Measurements from ENCODE around the gene LRTM2.

Gene LRTM2

GRCh38 chr12:1883513-1883912 is 63.1 kb downstream of the LRTM2 start:
- TF ChIP-seq SIN3A (IDR thresholded peaks at IDR 0.05; ENCODE audit: borderline replicate concordance, insufficient read depth, low read length), result no peak
- TF ChIP-seq REST (IDR thresholded peaks at IDR 0.05; ENCODE audit: insufficient read depth in 1 of 2, low read depth in 2 of 2, low read length in 2 of 2), result no peak
- no peak for TF ChIP-seq TAF1 (IDR thresholded peaks at IDR 0.05; ENCODE audit: borderline replicate concordance, insufficient read depth, low read length)
- TF ChIP-seq POLR2AphosphoS5 (IDR thresholded peaks at IDR 0.05; ENCODE audit: low read depth, low read length), result no peak
- no peak for TF ChIP-seq FOXP2 (optimal IDR thresholded peaks at IDR 0.05; ENCODE audit: borderline replicate concordance, extremely low read depth, extremely low read length, insufficient read depth)

DNA sequence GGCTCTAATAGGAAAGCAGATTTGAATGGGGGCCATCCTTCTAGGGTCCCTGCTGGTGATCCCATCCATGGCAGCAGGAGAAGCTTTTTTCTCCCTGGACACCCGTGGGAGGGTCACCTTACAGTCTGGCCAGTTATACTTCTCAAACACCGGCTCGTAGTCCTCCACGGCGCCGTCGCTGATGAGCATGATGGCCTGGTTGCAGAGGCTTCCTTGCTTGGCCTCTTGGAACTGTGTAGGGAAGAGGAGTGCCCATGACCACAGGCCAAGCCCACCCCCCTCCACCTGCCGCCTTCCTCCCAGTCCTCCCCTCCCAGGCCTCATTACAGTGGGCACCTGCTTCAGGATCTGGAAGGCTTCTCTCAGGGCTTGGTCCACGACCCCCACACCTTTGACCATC is 64.3 kb downstream of the LRTM2 start:
- TF ChIP-seq FOXP2 (optimal IDR thresholded peaks at IDR 0.05; ENCODE audit: borderline replicate concordance, extremely low read depth, extremely low read length, insufficient read depth) (no peak), POLR2AphosphoS5 (IDR thresholded peaks at IDR 0.05; ENCODE audit: low read depth, low read length) (no peak)

DNA sequence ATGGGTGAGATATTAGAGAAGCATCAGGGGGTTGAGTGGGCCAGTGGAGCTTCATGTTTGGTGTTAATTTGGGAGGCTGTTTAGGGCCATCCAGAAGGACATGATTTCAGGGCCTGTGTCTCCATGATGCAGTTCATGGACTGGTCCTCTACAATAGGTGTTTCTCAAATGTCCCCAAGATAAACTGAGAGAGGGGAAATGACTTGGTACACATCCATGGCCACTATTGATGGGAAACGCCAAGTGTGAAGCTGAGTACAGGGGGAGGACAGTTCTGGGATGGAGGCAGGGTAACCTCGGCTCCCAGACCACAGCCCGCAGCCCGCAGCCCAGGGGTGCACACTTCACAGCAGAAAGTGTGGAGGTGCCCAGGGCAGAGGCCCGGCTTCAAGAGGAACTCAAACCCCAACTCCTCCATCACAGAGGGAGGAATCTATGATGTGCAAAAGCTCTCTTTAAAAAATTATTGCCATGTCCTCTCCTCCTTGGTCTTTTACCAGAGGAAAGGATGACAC is 64.8 kb downstream of the LRTM2 start:
- TF ChIP-seq POLR2AphosphoS5 (IDR thresholded peaks at IDR 0.05; ENCODE audit: low read depth, low read length), result no peak
- TF ChIP-seq TAF1 (IDR thresholded peaks at IDR 0.05; ENCODE audit: borderline replicate concordance, insufficient read depth, low read length), result no peak
- no peak for TF ChIP-seq SIN3A (IDR thresholded peaks at IDR 0.05; ENCODE audit: borderline replicate concordance, insufficient read depth, low read length)
- TF ChIP-seq REST (IDR thresholded peaks at IDR 0.05; ENCODE audit: insufficient read depth in 1 of 2, low read depth in 2 of 2, low read length in 2 of 2), result no peak
- TF ChIP-seq FOXP2 (optimal IDR thresholded peaks at IDR 0.05; ENCODE audit: borderline replicate concordance, extremely low read depth, extremely low read length, insufficient read depth), result no peak

- TF ChIP-seq TAF1 (IDR thresholded peaks at IDR 0.05; ENCODE audit: borderline replicate concordance, insufficient read depth, low read length) (no peak), POLR2AphosphoS5 (IDR thresholded peaks at IDR 0.05; ENCODE audit: low read depth, low read length) (no peak), FOXP2 (optimal IDR thresholded peaks at IDR 0.05; ENCODE audit: borderline replicate concordance, extremely low read depth, extremely low read length, insufficient read depth) (no peak), SIN3A (IDR thresholded peaks at IDR 0.05; ENCODE audit: borderline replicate concordance, insufficient read depth, low read length) (no peak), REST (IDR thresholded peaks at IDR 0.05; ENCODE audit: insufficient read depth in 1 of 2, low read depth in 2 of 2, low read length in 2 of 2) (no peak)
Measured at GRCh38 chr12:1885599-1886245, 65.4 kb downstream of the LRTM2 start.

All from PFSK-1 (cell line).